Testis (tissue), 3 donors: ENCODE results near the gene CORO2B. TPM values are rescaled to one million over a fixed set of nuclear protein-coding genes. Genes with fewer than 3 reads are reported as not detected.

Experiments
- DNase-seq: peaks from one replicate; pipeline ENCODE4 v3.0.0-alpha.2; 2019
- H3K27ac ChIP-seq, 2 donors: fragments of 200-600 bp; sonication (generic); one replicate each; pipeline ENCODE4 v1.5.1; 2019
- H3K27me3 ChIP-seq: fragments of 200-600 bp; sonication (generic); one replicate; pipeline ENCODE4 v1.5.1; 2019
- H3K36me3 ChIP-seq: fragments of 200-600 bp; sonication (generic); one replicate; pipeline ENCODE4 v1.5.1; 2017; ENCODE audit warnings: low read depth; ENCODE audit errors: missing control alignments
- H3K4me1 ChIP-seq: fragments of 200-600 bp; sonication (generic); one replicate; pipeline ENCODE4 v1.5.1; 2019
- H3K4me3 ChIP-seq, 2 donors: fragments of 200-600 bp; sonication (generic); one replicate each; pipeline ENCODE4 v1.5.1; 2017 to 2019
- H3K9me3 ChIP-seq: fragments of 200-600 bp; sonication (generic); one replicate; pipeline ENCODE4 v1.5.1; 2017
- POLR2A ChIP-seq: fragments of 450-650 bp; IDR thresholded peaks from one replicate; pipeline ENCODE4 v1.6.1; 2017; ENCODE audit warnings: antibody characterized with exemption, mild to moderate bottlenecking, moderate library complexity
- WGBS, 2 donors: methylation state at CpG; one replicate each; pipeline ENCODE4 v1.1.5; 2018; 5-methylcytosine and 5-hydroxymethylcytosine counted together
- intact Hi-C: fragments of 100-400 bp; cut with DNase I; formaldehyde crosslinking; loops from one replicate; pipeline ENCODE4 v1.15.1; 2023; ENCODE audit warnings: low total_unique reads
- polyA plus RNA-seq: library from polyadenylated mRNA; stranded (reverse); fragments of 350-450 nt; fragmentation: Illumina TruSeq; extraction: RNeasy Lipid Tissue Mini Kit (QIAGEN cat#74804); gene quantifications from one replicate; pipeline ENCODE4 v1.2.3, GENCODE V29; 2014; ENCODE audit warnings: low read depth, low replicate concordance; ENCODE audit not compliant: insufficient read depth
- total RNA-seq, 2 donors: library from RNA; depleted of rRNA; stranded (reverse); fragments of >200 nt; gene quantifications; one replicate each; pipeline ENCODE4 v1.2.3, GENCODE V29; 2016
- TF ChIP-seq, protein P1 (sequence below), 3 experiments: fragments of 450-650 bp in 2 of 3; fragments of 200-600 bp in 1 of 3; sonication (generic) in 1 of 3; IDR thresholded peaks; one replicate each; pipeline ENCODE4 v1.5.1; 2016 to 2019; ENCODE audit warnings: antibody characterized with exemption in 3 of 3, mild to moderate bottlenecking in 2 of 3, moderate library complexity in 1 of 3

CORO2B gene
- total and polyA plus RNA-seq, 3 donors from 2014 or later: 1.4 to 4.3 (median 2.2) TPM

DNA sequence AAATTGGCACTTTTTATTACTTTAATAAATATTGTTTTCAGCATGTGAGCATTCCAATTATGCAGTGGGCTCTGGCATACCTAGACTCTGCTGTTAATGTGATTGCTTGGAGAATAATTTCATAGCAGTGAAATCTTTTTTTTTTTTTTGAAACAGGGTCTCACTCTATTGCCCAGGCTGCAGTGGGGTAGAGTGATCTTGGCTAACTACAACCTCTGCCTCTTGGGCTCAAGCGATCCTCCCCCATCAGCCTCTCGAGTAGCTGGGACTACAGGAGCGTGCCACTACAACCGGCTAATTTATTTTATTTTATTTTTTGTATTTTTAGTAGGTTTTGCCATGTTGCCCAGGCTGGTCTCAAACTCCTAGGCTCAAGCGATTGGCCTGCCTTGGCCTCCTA lies 14.6 kb upstream of the CORO2B start:
- intact Hi-C loops: no loop called here
- Histone ChIP-seq H3K4me3 (no peak overlapping the region), H3K27me3 (no peaks in the 10 kb centered on the region), H3K9me3 (no peaks in the 10 kb centered on the region), H3K27ac (no peak overlapping the region), H3K4me1 (no peaks in the 10 kb centered on the region), H3K36me3 (no peaks in the 10 kb centered on the region)
- no peak for DNase-seq
- TF ChIP-seq, protein P1, sequence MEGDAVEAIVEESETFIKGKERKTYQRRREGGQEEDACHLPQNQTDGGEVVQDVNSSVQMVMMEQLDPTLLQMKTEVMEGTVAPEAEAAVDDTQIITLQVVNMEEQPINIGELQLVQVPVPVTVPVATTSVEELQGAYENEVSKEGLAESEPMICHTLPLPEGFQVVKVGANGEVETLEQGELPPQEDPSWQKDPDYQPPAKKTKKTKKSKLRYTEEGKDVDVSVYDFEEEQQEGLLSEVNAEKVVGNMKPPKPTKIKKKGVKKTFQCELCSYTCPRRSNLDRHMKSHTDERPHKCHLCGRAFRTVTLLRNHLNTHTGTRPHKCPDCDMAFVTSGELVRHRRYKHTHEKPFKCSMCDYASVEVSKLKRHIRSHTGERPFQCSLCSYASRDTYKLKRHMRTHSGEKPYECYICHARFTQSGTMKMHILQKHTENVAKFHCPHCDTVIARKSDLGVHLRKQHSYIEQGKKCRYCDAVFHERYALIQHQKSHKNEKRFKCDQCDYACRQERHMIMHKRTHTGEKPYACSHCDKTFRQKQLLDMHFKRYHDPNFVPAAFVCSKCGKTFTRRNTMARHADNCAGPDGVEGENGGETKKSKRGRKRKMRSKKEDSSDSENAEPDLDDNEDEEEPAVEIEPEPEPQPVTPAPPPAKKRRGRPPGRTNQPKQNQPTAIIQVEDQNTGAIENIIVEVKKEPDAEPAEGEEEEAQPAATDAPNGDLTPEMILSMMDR (IDR thresholded peaks at IDR 0.05): no peak
- TF ChIP-seq POLR2A: no peak
- 96 to 97% methylated on average over 5 of the region's 5 CpGs for WGBS, 2 donors

DNA sequence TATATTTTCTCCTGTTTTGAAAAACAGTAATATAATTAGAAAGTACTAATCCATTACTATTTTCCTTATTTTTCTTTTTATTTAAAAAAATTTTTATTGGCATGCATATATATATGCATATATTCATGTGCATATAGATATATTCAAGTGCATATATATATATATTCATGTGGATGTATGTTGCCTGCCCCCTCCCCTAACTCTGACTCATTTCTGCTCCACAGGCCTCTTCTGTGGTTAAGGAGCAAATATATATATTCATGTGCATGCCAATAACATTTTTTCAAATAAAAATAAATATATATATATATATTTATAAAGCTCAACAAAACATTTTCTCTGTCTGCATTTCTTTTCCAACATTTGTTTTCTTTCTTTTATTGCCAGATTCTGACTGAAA lies 13.6 kb upstream of the CORO2B start:
- Histone ChIP-seq H3K27ac (no peak overlapping the region), H3K4me1 (no peaks in the 10 kb centered on the region), H3K27me3 (no peaks in the 10 kb centered on the region), H3K9me3 (no peaks in the 10 kb centered on the region), H3K4me3 (no peak overlapping the region), H3K36me3 (no peaks in the 10 kb centered on the region)
- TF ChIP-seq POLR2A: no peak
- TF ChIP-seq, protein P1 (IDR thresholded peaks at IDR 0.05): no peak
- no peak for DNase-seq
- intact Hi-C loops: no loop called here

DNA sequence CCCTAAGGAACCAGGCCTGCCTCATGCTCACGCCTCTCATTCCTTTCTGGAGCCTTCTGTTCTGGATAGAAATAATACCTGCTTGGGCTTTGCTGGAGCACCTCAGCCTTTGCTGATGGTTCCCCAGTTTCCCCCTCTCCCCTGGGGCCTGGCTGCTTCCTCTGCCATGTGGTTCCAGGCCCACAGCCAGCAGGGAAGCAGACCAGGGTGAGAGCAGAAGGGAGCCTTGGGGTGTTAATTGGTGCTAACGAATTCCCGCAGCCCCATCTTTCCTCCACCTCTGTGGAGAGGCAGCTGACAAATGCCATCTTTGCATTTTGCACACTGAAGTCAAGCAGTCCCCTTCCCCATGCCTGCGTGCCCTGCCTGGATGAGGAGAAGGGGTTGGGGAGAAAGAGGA lies 13.1 kb upstream of the CORO2B start:
- Histone ChIP-seq H3K27me3 (no peaks in the 10 kb centered on the region), H3K27ac (no peak overlapping the region), H3K36me3 (no peaks in the 10 kb centered on the region), H3K4me3 (no peak overlapping the region), H3K9me3 (no peaks in the 10 kb centered on the region), H3K4me1 (no peaks in the 10 kb centered on the region)
- 82 to 93% methylated on average over 4 of the region's 4 CpGs for WGBS, 2 donors
- intact Hi-C loops: no loop called here
- TF ChIP-seq, protein P1 (IDR thresholded peaks at IDR 0.05): no peak
- TF ChIP-seq POLR2A: no peak
- DNase-seq: no peak

DNA sequence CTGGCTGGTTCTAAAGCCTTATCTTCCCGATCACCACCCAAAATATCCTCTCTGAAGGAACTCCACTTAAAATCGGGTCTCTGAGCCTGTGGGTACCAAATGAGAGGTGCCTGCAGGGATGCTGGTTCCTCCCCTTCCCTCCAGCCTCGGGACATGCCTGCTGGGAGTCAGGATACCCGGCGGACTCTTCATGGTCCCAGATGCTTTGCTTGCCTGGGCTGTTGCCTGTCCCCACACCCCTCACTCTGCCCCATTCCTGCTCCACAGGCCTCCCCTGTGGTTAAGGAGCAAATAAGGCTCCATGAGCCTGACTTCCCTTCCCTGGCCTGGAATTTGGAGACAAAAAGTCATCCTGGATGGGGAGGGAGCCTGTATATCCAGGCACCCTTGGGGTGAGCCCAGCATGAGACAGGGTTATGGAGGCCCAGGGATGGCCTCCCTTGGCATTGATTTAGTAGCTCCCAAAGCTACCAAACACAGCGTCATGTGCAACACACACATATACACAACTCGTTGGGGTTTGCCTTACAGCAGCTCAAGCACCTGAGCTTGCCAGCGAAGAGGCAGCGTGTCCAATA lies 12.3 kb upstream of the CORO2B start:
- intact Hi-C loops: no loop called here
- no peak for DNase-seq
- H3K27me3 ChIP-seq: no peaks in the 10 kb centered on the region
- no peak overlapping the region for H3K4me3 ChIP-seq
- no peaks in the 10 kb centered on the region for H3K4me1 ChIP-seq
- H3K27ac ChIP-seq: no peak overlapping the region
- TF ChIP-seq, protein P1 (IDR thresholded peaks at IDR 0.05): no peak
- TF ChIP-seq POLR2A: no peak
- H3K36me3 ChIP-seq: no peaks in the 10 kb centered on the region
- WGBS, 2 donors: 75 to 82% methylated on average over 9 of the region's 9 CpGs
- H3K9me3 ChIP-seq: no peaks in the 10 kb centered on the region

DNA sequence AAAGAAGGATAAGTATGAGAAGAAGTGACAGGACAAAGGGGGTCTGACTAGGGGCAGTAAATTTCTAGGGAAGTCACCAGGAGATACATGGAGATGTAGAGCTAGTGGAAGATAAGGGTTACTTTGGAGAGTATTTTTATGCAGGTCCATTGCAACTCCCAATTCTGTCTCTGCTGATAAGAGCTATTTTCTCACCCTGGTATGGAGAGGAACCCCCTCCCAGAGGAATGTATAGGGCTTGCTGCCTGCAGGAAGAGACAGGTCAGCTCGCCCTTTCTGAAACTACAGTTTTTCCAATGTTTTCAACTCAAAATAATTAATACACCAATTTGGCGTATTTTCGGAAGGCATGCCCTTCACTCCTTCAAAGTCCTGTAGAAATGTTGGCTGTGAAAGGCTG lies 11.4 kb upstream of the CORO2B start:
- Histone ChIP-seq H3K4me1 (no peaks in the 10 kb centered on the region), H3K27ac (no peak overlapping the region), H3K27me3 (no peaks in the 10 kb centered on the region), H3K36me3 (no peaks in the 10 kb centered on the region), H3K4me3 (no peak overlapping the region), H3K9me3 (no peaks in the 10 kb centered on the region)
- 74 to 77% methylated on average over 3 of the region's 3 CpGs for WGBS, 2 donors
- TF ChIP-seq, protein P1 (IDR thresholded peaks at IDR 0.05): no peak
- TF ChIP-seq POLR2A: no peak
- DNase-seq: no peak
- intact Hi-C loops: no loop called here
